SK-N-SH (cell line): Measurements from ENCODE around the gene NDUFS2. TPM values are rescaled to one million over a fixed set of nuclear protein-coding genes. Genes with fewer than 3 reads are reported as not detected.
A peak's percentile ranks its signal among the peaks of the same experiment; 100 is the strongest.

Source experiments
- CTCF ChIA-PET: fragments of 300-600, 350-600 bp; formaldehyde crosslinking; extraction: SDS; loops from one replicate; lab custom pipeline; 2021; lab: Yijun Ruan, JAX
- POLR2A ChIA-PET: fragments of 350-600 bp; sonication (Branson Sonifier 250); formaldehyde crosslinking; extraction: SDS; loops from one replicate; lab custom pipeline; 2020; ENCODE audit warnings: antibody characterized with exemption, inconsistent platforms; lab: Yijun Ruan, JAX
- DNase-seq: peaks from one replicate; pipeline ENCODE4 v3.0.0; 2012
- H2AFZ ChIP-seq: fragments of 200-600 bp; sonication (generic); 2 replicates; pipeline ENCODE4 v1.8.1; 2016; ENCODE audit warnings: antibody characterized with exemption, mild to moderate bottlenecking, low read depth
- H3F3A ChIP-seq: fragments of 200-600 bp; sonication (generic); replicated peaks from 2 replicates; pipeline ENCODE3; 2016; ENCODE audit warnings: antibody characterized with exemption, mild to moderate bottlenecking; ENCODE audit not compliant: insufficient read depth
- H3K27ac ChIP-seq, 2 experiments: fragments of 200-500 bp in 1 of 2; fragments of 200-600 bp in 1 of 2; sonication (Bioruptor generic) in 1 of 2; sonication (generic), shearing (Covaris generic) in 1 of 2; 2 replicates each; pipeline versions ENCODE4 v1.5.1 to v1.6.1; 2014 to 2016; ENCODE audit warnings: low read depth in 2 of 2, inconsistent platforms in 1 of 2, low read length in 1 of 2, mild to moderate bottlenecking in 1 of 2, mixed read lengths in 1 of 2
- H3K27me3 ChIP-seq: fragments of 200-600 bp; sonication (generic), shearing (Covaris generic); 2 replicates; pipeline ENCODE4 v1.6.1; 2016; ENCODE audit warnings: mixed run types; ENCODE audit not compliant: insufficient read depth
- H3K36me3 ChIP-seq, 2 experiments: fragments of 200-500 bp in 1 of 2; fragments of 200-600 bp in 1 of 2; sonication (Bioruptor generic) in 1 of 2; sonication (generic) in 1 of 2; replicated peaks in 1 of 2; 2 replicates each; pipeline versions ENCODE3 to v1.5.1; 2014 to 2016; ENCODE audit warnings: low read length in 1 of 2, mild to moderate bottlenecking in 1 of 2; ENCODE audit not compliant: insufficient read depth in 2 of 2, control insufficient read depth in 1 of 2
- H3K4me1 ChIP-seq, 2 experiments: fragments of 200-500 bp in 1 of 2; fragments of 200-600 bp in 1 of 2; sonication (Bioruptor generic) in 1 of 2; sonication (generic), shearing (Covaris generic) in 1 of 2; 2 replicates each; pipeline versions ENCODE4 v1.5.1 to v1.6.1; 2014 to 2016; ENCODE audit warnings: low read depth in 1 of 2, low read length in 1 of 2, mixed run types in 1 of 2; ENCODE audit not compliant: insufficient read depth in 2 of 2, control insufficient read depth in 1 of 2
- H3K4me2 ChIP-seq: fragments of 200-600 bp; sonication (generic), shearing (Covaris generic); 2 replicates; pipeline ENCODE4 v1.6.1; 2017; ENCODE audit warnings: mixed run types
- H3K4me3 ChIP-seq, 2 experiments: fragments of 200-500 bp in 1 of 2; fragments of 200-600 bp in 1 of 2; sonication (Bioruptor generic) in 1 of 2; sonication (generic), shearing (Covaris generic) in 1 of 2; 2 replicates each; pipeline versions ENCODE4 v1.5.1 to v1.8.1; 2014 to 2016; ENCODE audit warnings: low read depth in 2 of 2, inconsistent platforms in 1 of 2, low read length in 1 of 2, mild to moderate bottlenecking in 1 of 2, mixed read lengths in 1 of 2, moderate library complexity in 1 of 2
- H3K79me2 ChIP-seq: fragments of 200-600 bp; sonication (generic); 2 replicates; pipeline ENCODE4 v1.8.1; 2017; ENCODE audit warnings: mild to moderate bottlenecking; ENCODE audit not compliant: insufficient read depth
- H3K9ac ChIP-seq: fragments of 200-600 bp; sonication (generic); 2 replicates; pipeline ENCODE4 v1.6.1; 2017; ENCODE audit warnings: mixed run types
- H3K9me2 ChIP-seq: fragments of 200-600 bp; sonication (generic); 2 replicates; pipeline ENCODE4 v1.6.1; 2017; ENCODE audit warnings: mixed run types
- H3K9me3 ChIP-seq: fragments of 200-600 bp; sonication (generic); 2 replicates; pipeline ENCODE4 v1.6.1; 2017; ENCODE audit warnings: mixed run types, mild to moderate bottlenecking, moderate library complexity
- H4K20me1 ChIP-seq: fragments of 200-600 bp; sonication (generic); 2 replicates; pipeline ENCODE4 v1.6.1; 2017; ENCODE audit warnings: mild to moderate bottlenecking, mixed run types; ENCODE audit not compliant: insufficient read depth
- CTCF ChIP-seq: fragments of 200-600 bp; sonication (generic); IDR thresholded peaks from 2 replicates; pipeline ENCODE4 v1.6.1; 2017; ENCODE audit warnings: antibody characterized with exemption, mild to moderate bottlenecking, moderate library complexity
- ELF1 ChIP-seq: IDR thresholded peaks from 2 replicates; pipeline ENCODE4 v1.4.0; 2012
- FOXJ3 ChIP-seq: sonication (generic); formaldehyde crosslinking; IDR thresholded peaks from 2 replicates; pipeline ENCODE4 v1.5.1; 2020; ENCODE audit warnings: mild to moderate bottlenecking, missing genetic modification reagents
- JUND ChIP-seq: IDR thresholded peaks from 2 replicates; pipeline ENCODE4 v1.4.0; 2012
- RCOR1 ChIP-seq: fragments of 150-350 bp; IDR thresholded peaks from 2 replicates; pipeline ENCODE4 v1.6.1; 2017; ENCODE audit warnings: antibody characterized with exemption, low read length
- RFX5 ChIP-seq: IDR thresholded peaks from 2 replicates; pipeline ENCODE4 v1.6.1; 2012; ENCODE audit warnings: mild to moderate bottlenecking, improper control_type of control experiment, low read length
- RXRA ChIP-seq: IDR thresholded peaks from 2 replicates; pipeline ENCODE4 v1.4.0; 2012; ENCODE audit warnings: low read depth, mild to moderate bottlenecking, borderline replicate concordance
- TCF12 ChIP-seq: IDR thresholded peaks from 2 replicates; pipeline ENCODE4 v1.4.0; 2012
- TEAD4 ChIP-seq: IDR thresholded peaks from 2 replicates; pipeline ENCODE4 v1.4.0; 2012; ENCODE audit warnings: mild to moderate bottlenecking, borderline replicate concordance; ENCODE audit not compliant: insufficient read depth
- USF2 ChIP-seq: fragments of 150-350 bp; IDR thresholded peaks from 2 replicates; pipeline ENCODE4 v1.6.1; 2017; ENCODE audit warnings: antibody characterized with exemption, low read length, low read depth, borderline replicate concordance
- WGBS: methylation state at CpG from one replicate; pipeline ENCODE4 v1.1.6; 2017; ENCODE audit warnings: low lambda C conversion rate; 5-methylcytosine and 5-hydroxymethylcytosine counted together
- polyA plus RNA-seq, 3 experiments: library from polyadenylated mRNA; depleted of rRNA; stranded (reverse); fragments of >200 nt; gene quantifications; 2 replicates each; pipeline ENCODE4 v1.2.3, GENCODE V29; 2012
- TF ChIP-seq, protein P1 (sequence below): IDR thresholded peaks from 2 replicates; pipeline ENCODE4; 2012
- TF ChIP-seq, protein P2 (sequence below): IDR thresholded peaks from 2 replicates; pipeline ENCODE4 v1.4.0; 2012; ENCODE audit warnings: low read depth

NDUFS2 gene
- polyA plus RNA-seq, 1 of the 3 experiments (the other 2 are of a cell fraction) = 203 TPM

DNA sequence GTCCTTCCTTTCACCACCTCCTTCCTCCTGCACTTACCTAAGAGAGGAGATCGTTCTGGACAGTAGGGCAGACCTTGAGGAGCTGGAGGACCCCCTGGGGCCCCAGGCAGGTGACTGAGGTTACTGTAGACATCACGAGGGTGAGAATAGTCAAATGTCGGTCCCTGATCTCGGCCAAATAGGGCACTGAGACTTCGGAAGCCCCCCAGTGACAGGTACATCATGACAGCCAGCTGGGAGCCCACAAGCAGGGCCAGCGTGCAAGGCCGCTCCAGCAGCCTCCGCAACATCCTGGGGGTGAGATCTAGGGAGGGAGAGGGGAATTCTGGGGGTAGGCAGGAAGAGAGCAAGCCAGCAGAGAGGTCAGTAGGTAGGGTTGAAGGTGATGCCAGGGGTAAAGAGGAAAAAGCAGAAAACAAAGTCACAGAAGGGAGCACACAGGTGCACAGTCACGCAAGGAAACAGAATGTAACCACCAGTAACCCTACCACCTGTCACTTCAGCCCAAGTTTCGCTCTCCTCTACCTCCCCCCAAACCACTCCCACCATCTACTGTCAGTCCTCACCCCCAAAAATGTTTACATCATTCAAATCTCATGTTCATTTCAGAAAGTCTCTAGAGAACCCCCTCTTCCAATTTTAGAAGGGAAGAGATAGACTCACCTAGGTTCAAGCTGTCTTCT, 26.3 kb upstream of the NDUFS2 start (continued):
- TF ChIP-seq, protein P1, sequence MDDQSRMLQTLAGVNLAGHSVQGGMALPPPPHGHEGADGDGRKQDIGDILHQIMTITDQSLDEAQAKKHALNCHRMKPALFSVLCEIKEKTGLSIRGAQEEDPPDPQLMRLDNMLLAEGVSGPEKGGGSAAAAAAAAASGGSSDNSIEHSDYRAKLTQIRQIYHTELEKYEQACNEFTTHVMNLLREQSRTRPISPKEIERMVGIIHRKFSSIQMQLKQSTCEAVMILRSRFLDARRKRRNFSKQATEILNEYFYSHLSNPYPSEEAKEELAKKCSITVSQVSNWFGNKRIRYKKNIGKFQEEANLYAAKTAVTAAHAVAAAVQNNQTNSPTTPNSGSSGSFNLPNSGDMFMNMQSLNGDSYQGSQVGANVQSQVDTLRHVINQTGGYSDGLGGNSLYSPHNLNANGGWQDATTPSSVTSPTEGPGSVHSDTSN = no peak

- 13% methylated on average over 17 of the region's 17 CpGs for WGBS
- Histone ChIP-seq H3K27ac (peak overlapping the region in 1 of 2 experiments; percentile 77; a peak in 1 of 4 replicates), H3K9me3 (no peaks in the 10 kb centered on the region), H4K20me1 (no peaks in the 10 kb centered on the region), H3K9me2 (no peaks in the 10 kb centered on the region), H3K79me2 (peaks cover 17% of the 10 kb centered on the region), H3K4me1 (peaks cover 0 to 18% of the 10 kb centered on the region in 2 experiments; a peak in 1 of 4 replicates), H3K4me2 (peak overlapping the region; percentile 98), H3F3A (peaks cover 5% of the 10 kb centered on the region), H3K36me3 (peaks cover 29 to 37% of the 10 kb centered on the region in 2 experiments), H3K4me3 (peak overlapping the region; percentile 73), H2AFZ (peak overlapping the region; percentile 87), H3K9ac (peak overlapping the region; percentile 77), H3K27me3 (no peaks in the 10 kb centered on the region)
- no peak for DNase-seq
- ChIA-PET POLR2A (interaction anchor here (1.4 kb wide), 1 partner anchor 11 kb away, joined by 11 read pairs; the partner anchor contains the start of gene PPOX), CTCF (interaction anchor here (1.1 to 4.1 kb wide), 4 partner anchors 9 to 49 kb away, joined by 5 to 29 read pairs (median 5); partner anchors contain the start of genes NDUFS2, PPOX and TOMM40L)
- TF ChIP-seq RCOR1 (no peak), TCF12 (no peak), RFX5 (no peak), TEAD4 (no peak), RXRA (no peak), JUND (no peak), FOXJ3 (no peak), USF2 (no peak), CTCF (no peak), ELF1 (no peak)
- TF ChIP-seq, protein P1 = no peak
- TF ChIP-seq, protein P2, sequence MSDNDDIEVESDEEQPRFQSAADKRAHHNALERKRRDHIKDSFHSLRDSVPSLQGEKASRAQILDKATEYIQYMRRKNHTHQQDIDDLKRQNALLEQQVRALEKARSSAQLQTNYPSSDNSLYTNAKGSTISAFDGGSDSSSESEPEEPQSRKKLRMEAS = no peak
Observed at GRCh38 chr1:161176468-161177111, 25.6 kb upstream of the NDUFS2 start.
